GM19438 (cell line): Measurements from ENCODE around the gene BABAM2.
"Not testable (repeated sequence)": the region's sequence is repeated elsewhere in the genome, so short reads cannot be mapped to it uniquely, and the experiment has no call there.

Source experiments
- ATAC-seq: cut with Tn5 transposase; IDR thresholded peaks from one replicate; pipeline ENCODE4 v1.9.1; 2021; ENCODE audit warnings: low read depth; ENCODE audit not compliant: unreplicated experiment

BABAM2 gene

GRCh38 chr2:28318462-28319117 lies 428.1 kb downstream of the BABAM2 start:
- no peak for ATAC-seq

GRCh38 chr2:28319118-28320008 lies 428.8 kb downstream of the BABAM2 start:
- ATAC-seq = no peak

- ATAC-seq = no peak
Measured at GRCh38 chr2:28320009-28320365, 429.5 kb downstream of the BABAM2 start.

GRCh38 chr2:28320371-28320770 lies 429.8 kb downstream of the BABAM2 start:
- no peak for ATAC-seq

GRCh38 chr2:28321426-28321825 lies 430.9 kb downstream of the BABAM2 start:
- ATAC-seq = no peak

- ATAC-seq = no peak
Measured at GRCh38 chr2:28322051-28322450, 431.5 kb downstream of the BABAM2 start.

GRCh38 chr2:28322456-28322855 lies 431.9 kb downstream of the BABAM2 start:
- no peak for ATAC-seq

- no peak for ATAC-seq
Measured at GRCh38 chr2:28322981-28323396, 432.5 kb downstream of the BABAM2 start.

GRCh38 chr2:28325173-28325566 lies 434.6 kb downstream of the BABAM2 start:
- ATAC-seq = no peak

- ATAC-seq = no peak
Measured at GRCh38 chr2:28325567-28326468, 435.3 kb downstream of the BABAM2 start.

GRCh38 chr2:28326469-28326805 lies 435.9 kb downstream of the BABAM2 start:
- no peak for ATAC-seq

- no peak for ATAC-seq
Measured at GRCh38 chr2:28326881-28327505, 436.5 kb downstream of the BABAM2 start.

GRCh38 chr2:28327581-28327955 lies 437.0 kb downstream of the BABAM2 start:
- ATAC-seq = no peak

GRCh38 chr2:28327956-28328922 lies 437.7 kb downstream of the BABAM2 start:
- ATAC-seq = no peak

- ATAC-seq = no peak
Measured at GRCh38 chr2:28329184-28329583, 438.7 kb downstream of the BABAM2 start.

GRCh38 chr2:28330722-28331121 lies 440.2 kb downstream of the BABAM2 start:
- ATAC-seq = not testable (repeated sequence)

GRCh38 chr2:28331797-28332196 lies 441.3 kb downstream of the BABAM2 start:
- not testable (repeated sequence) for ATAC-seq

GRCh38 chr2:28332696-28333095 lies 442.2 kb downstream of the BABAM2 start:
- no peak for ATAC-seq
